Stimulated activated CD8-positive, alpha-beta memory T cell treated with anti-CD3 and anti-CD28 coated beads, Interleukin-12 subunit alpha, Interleukin-12 subunit beta, amount 100 ng/mL, for 24 hours (primary cell): ENCODE data around the gene AGBL4.
"Not testable (repeated sequence)": the region's sequence is repeated elsewhere in the genome, so short reads cannot be mapped to it uniquely, and the experiment has no call there.

Experiments
- DNase-seq: peaks from one replicate; pipeline ENCODE4 v3.0.0-alpha.2; 2020; ENCODE audit errors: extremely low read depth

AGBL4 gene

DNA sequence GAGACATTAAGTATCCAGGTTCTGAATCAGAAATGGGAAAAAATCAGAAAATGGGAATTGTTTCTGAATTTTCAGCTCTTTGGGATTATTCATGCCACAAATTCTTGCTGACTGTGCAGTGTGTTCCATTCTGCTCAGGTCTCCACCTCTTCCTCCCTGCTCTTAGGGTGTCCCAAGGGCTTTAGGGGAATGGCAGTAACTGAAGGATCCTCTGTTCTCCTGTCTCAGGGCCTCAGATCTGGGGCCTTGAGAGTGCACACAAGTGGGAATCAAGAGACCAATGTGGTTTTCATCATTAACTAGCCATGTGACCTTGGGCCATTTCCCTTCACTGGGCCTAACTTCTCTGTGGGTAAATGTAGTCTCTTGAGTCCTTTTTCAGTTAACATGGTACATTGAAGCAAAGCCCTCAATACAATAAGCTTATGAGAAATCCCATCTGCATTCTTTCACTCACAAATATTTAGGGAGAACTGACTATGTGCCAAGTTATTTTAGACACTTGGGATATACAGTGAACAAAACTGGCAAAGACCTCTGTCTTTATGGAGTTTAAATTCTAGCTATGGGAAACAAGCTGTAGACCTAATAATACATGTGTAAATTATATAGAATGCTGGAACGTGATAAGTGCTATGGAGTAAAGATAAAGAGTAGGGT is 1476.1 kb downstream of the AGBL4 start:
- no peak for DNase-seq

DNA sequence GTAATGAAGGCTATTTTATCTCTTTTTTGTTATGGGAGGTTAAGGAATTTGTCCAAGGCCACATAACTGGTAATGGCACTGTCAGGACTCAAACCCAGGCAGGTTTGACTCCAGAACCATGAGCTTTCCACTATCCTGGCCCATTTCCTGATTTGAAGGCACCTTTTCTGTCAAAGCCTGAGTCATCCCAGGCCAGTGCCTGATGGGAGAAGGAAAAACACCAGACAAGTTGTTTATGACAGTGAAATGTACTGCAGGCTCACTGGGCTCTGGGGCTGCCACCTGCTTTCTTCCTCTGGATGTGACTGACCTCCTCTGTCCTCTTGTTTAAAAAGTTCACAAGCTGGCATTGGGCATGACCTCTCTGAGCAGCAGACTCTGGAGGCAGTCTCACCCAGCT is 1479.9 kb downstream of the AGBL4 start:
- no peak for DNase-seq

DNA sequence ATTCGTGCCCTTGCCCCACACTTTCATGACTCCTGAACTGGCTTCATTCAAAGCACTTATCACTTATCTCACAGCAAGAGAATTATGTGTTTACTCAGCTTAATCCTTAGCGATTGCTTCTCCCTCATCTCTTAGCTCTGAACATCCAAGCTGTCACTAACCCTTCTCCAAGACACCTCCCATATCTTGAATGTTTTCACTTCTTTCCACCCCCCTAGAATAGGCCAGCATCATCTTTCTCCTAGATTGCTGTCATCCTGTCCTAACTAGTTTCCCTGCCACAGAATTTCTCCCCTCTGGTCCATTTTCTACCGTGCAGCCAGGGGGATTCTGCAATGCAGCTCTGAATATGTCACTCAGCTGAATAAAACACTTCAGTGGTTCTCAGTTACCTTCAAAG is 1483.2 kb downstream of the AGBL4 start:
- no peak for DNase-seq

DNA sequence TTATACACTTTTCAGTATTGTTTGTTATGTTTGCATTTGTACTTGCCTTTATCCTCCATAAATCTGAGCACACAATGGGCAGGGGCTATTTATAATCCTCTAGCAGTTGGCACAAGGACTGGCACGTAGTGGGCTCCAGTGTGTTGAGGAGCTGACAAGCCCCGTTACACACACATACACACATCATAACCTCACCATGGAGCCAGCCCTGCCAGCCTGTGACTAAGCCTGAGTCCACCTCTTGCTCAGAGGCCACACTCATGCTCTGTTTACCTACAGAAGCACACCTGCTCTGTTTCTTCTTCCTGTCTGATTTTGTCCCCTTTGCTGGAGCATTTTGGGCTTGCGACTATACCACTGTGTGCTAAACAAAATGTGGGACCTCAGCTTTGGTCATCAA is 1487.3 kb downstream of the AGBL4 start:
- no peak for DNase-seq

DNA sequence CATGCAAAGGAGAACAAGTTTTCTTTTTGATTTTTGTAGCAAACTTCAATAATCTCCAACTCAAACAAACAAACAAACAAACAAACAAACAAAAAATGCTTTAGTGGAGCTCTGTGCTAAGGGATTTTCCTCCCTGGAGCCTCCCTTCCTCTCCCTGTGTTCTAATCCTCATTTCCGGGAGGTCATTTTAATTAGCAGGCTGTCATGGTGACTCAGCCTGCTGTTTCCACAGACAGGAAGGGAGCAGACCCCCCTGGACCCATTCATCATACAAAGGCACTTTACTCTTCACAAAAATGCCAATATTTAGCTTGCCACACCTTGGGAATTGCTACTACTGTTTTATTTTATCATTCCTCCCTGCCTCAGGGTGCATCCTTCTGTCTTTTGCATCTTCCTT is 1490.8 kb downstream of the AGBL4 start:
- DNase-seq = no peak

DNA sequence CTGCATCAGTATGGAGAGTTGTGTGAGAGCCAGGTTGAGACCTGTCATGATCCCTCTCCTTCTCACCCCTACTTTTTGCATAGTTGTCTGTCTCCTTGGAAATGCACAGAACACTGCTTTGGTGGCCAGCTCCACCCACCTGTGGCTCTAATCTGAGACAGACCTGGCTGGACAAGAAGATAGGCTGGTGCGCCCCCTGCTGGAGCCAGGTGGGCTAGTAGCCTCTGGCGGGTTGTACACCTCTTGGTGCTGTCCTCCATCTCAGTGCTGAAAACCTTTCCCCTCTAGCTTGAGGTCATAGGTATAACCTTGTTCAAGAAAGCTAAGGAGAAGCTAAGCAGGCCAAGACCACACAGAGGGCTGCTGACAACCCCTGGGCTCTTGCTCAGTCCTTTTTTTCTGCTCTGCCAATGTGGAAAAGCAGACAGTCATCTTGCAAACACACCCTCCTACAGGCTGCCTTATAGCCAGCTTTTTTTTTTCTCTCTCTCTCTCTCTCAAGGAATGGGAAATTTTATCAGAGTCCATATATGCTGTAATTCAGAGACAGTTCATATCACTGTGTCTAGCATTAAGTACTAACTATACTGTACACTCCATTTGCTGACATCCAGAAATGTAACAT is 1492.9 kb downstream of the AGBL4 start:
- no peak for DNase-seq

DNA sequence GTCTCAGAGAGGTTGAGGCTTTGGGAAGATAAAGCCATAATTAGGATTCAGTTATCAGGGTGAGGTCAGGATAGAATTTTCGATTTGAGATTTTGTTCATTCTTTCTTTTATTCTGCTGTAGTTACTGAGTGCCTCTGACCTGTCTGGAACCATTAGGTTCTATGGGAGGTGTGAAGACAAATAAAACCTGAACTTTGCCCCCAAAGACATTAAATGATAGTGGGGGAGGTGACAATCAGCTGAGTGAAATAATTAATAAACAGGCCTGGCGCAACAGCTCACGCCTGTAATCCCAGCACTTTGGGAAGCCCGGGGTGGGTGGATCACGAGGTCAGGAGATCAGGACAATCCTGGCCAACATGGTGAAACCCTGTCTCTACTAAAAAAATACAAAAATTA is 1496.7 kb downstream of the AGBL4 start:
- no peak for DNase-seq

DNA sequence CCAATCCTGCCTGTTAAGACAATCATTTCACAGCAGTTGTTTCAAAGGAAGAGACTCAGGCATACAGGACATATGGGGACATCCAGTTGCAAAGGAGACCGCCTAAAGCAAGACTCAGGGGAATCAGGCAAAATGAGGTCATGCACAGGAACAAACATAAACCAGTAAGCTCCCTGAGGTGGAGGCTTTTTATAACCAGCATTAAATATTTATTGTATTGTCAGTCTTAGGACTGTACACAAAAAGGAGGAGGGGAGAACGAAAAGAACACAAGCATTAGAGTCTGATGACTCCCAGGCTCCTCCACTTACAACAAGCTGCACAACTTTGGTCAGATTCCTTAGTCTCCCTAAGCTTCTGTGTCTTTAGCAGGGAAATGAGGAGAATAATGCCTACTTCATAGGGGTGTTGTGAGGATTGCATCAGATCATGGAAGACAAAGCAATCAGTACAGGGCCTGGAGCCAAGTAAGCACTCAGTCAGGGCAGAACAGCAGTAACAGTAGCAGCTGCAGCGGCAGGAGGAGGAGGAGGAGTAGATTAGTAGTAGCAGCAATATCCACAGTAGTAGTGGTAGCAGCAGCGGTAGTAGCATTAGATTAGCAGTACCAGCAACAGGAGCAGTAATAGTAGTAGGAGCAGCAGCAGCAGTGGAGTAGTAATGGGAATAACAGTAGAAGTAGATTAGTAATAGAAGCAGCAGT is 1497.6 kb downstream of the AGBL4 start:
- no peak for DNase-seq

DNA sequence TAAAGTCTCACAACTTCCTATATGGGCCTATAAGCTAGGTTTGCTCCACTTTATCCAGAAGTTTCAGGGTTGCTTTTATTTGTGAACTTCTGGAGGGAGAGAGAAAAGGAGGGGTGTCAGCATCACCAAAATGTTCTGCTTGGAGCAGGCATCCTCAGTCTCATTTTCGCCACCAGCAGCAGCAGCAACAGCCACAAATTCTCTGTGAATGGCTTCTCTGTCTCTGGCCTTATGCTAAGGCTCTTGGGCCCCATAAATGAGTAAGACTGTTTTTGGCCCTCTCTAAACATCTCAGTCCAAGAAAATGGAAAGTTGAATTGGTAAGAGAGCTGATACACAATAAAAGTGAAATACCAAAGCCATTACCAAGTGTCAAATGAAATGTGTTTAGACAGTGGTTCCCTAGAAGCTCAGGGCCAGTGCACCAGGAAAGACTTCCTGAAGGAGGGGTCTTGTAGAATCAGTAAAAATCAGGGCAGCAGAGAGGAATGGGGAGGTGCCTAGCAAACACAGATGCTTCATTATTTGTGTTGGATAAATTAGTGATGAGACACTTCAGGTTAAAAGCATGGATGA is 1498.8 kb downstream of the AGBL4 start:
- no peak for DNase-seq

DNA sequence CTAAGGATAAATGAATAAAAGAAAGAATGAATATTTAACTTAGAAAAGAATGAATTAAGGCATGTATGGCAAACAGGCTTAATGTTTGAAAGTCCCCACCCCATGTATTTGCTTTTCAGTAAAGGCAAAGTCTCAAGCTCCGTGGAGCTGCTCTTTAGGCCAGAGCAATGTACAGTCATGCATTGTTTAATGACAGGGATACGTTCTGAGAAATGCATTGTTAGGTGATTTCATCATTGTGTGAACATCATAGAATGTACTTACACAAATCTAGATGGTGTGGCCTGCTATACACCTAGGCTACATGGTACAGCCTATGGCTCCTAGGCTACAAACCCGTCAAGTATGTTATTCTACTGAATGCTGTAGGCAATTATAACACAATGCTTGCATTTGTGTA is 1500.2 kb downstream of the AGBL4 start:
- no peak for DNase-seq

DNA sequence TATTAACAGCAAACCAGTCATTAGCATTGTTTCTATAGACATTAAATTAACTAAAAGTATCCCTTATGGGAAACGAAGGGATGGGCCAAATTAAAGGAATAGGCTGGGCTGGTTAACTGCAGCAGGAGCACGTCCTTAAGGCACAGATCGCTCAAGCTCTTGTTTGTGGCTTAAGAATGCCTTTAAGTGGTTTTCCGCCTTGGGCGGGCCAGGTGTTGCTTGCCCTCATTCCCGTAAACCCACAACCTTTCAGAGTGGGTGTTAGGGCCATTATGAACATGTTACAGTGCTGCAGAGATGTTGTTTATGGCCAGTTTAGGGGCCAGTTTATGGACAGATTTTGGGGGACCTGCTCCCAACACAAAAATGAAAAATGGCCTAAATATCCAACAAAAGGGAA is 1503.9 kb downstream of the AGBL4 start:
- DNase-seq = not testable (repeated sequence)

DNA sequence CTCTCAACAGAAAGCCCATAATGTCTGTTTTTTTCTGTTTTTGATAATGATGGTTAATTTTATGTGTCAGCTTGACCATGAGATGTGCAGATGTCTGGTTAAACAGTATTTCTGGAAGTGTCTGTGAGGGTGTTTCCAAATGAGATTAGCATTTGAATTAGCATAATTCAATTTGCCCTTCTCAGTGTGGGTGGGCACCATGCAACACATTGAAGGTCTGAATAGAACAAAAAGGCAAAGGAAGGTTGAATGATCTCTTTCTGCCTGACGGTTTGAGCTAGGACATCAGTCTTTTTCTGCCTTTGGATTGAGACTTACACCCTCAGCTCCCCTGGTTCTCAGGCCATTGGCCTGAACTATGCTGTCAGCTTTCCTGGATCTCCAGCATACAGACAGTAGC is 1516.9 kb downstream of the AGBL4 start:
- DNase-seq = no peak

DNA sequence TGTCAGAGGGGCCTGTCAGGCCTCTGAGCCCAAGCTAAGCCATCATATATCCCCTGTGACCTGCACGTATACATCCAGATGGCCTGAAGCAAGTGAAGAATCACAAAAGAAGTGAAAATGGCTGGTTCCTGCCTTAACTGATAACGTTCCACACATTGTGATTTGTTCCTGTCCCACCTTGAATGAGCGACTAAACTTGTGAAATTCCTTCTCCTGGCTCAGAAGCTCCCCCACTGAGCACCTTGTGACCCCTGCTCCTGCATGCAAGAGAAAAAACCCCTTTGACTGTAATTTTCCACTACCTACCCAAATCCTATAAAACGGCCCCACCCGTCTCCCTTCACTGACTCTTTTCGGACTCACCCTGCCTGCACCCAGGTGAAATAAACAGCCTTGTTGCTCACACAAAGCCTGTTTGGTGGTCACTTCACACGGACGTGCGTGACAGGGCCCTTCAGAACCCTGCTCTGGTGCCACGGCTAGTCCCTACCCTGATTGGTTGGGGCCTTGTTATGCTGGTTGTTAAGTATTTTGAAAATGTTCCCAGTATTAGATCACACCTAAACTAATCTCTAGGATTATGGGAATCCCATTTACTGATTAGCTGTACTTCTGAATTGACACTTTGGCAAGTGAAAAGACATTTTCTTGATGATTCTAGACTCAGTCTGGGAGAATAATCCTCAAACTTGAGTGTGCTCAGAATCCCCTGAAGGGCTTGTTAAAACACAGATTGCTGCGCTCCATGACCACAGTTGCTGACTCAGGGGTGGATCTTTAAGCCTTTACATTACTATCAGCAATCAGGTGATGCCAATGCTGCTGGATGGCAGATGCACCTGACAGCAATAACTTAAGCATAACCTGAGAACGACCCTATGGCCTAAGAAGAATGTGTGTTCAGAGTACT is 1523.0 kb downstream of the AGBL4 start:
- DNase-seq = no peak

DNA sequence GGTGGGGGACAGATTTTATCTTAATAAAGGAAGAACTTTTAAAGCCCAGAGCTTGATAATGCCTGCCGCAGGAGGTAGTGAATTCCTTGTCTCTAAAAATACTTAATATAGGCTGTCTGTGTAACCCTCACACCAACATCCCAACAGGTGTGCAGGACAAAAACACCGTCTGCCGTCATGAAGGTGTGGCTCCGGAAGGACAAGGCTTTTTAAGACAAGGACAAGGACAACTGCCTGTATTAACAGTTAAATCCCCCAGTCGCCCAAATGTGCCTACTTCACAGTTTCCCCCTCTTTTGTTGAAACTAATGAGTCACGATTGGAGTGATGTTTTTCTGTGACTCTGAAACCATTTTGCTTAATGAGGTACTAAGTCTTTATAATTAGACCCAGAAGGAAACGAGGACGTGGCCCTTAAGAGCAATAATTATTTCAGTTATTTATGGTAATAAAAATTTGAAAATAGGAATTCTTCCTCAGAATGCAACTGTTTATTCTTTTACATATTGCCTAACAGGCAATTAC is 1524.5 kb downstream of the AGBL4 start:
- DNase-seq = no peak

DNA sequence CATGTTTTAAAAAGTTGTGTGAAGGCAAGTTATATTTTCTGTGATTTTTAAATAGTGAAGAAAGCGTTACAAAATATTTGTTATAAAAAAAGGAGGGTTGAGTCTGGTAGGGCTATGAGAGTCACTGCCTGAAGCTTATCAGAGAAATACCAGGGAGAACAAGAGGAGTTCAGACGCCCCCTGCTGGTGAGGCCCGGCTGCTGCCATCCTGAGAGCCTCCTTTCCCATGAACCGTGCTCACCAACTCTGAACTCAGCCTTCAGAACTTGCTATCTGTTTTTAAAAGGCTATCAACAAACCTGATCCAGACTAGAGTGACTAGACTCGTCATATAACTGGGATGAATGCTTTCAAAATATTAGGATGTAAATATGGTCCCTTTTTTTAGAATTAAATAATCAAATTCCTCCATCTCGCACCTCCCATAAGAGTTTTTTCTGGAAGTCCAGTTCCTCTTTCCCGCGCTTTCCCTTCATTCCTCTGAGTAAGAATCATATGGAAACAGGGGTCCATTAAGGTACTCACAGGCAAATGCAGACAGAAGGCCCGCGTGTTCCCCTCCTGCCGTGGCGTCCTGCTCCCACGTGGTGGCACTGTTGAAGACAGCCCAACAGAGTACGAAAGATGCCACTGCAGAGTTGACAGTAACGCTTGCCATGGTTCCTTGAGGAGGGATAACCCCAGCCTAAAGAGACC is 1525.5 kb downstream of the AGBL4 start:
- peak; percentile 21 for DNase-seq

DNA sequence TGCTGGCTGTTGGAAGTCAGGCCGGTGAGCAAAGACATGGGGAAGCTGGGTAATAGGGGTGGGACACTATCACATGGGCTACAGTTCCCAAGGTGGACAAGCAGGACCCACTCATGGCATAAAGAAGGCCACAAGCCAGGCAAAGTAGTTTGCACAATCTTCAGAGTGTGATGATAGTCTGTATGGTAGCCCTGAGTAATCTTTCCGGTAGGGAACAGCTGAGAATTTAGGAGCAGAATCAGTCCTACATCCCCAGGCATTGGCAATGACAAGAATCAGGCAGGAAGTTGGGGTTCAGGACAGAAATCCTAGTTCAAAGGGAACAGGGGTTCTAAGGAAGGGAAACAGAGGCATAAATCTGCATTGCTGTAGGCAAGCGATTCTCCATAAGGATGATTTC is 1527.8 kb downstream of the AGBL4 start:
- no peak for DNase-seq

DNA sequence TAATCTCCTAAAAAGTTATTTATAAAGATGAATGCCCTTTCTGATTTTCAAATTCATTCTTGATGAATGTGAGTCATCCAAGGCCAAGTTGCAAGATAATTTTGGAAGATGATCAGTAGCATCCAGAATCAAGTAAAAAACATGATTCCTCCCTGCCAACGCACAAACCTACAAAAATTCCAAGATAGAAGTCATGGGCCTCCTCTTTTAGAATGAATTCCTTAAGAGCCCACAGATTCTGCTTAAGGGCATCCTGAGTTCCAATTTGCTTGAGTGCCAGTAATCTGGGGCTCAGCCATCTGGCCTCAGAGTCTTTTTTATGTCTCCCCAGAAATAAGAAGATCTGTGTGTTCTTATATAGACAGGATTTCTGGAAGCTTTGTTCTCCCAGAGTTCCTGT is 1528.6 kb downstream of the AGBL4 start:
- DNase-seq = no peak

DNA sequence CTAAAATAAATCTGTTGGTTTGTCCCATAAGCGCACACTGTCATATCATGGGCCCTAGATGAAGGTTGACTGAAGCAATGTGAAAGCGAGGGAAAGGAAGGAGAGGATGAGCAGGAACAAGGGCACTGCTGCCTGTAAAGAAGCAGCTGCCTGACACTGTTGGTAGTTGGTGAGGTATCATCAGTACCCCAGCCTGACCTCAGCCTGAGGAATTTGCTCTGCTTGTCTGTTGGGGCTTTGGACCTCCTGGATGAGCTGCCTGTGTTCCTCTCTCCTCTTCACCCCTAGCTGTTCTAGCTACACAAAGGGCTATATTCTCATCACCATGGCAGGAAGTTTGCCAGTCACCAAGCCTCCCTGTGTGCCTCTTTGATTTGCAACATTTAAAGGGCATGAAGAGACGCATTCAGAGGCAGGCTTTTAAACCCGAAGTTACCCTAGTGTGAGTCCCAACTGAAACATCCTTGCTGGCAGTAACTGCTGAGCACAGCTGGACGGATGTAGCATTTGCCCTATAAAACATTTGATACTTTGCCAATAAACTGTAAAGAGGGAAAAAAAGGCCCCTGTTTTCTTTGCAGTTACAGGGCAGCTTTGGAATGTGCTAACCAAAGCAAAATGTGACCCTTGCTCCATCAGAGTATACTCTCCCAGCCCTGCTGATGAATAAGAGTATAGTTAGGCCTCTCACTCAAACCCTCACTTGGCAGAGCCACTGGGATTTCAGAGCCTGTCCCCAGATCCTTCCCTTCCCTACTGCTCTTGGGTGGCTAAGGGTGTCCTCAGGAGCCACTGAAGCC is 1529.6 kb downstream of the AGBL4 start:
- no peak for DNase-seq

DNA sequence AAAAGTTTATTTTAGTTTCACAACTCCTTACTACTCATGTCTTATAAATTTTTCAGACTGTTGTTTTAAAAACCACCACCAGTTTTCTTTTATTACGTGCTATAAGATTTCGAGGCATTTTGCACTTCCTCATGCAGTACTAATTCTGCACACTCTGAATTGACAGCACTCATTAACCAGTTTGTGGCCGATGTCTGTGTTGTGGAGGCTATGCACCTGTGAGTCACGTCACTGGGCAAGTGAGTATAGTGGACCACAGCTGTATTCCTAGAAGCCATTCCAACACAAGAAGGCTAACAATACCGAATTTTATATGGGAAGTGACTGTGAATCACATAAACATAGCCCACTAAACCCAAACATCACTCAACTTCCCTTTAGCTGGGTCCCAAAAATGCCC is 1530.7 kb downstream of the AGBL4 start:
- DNase-seq = no peak

DNA sequence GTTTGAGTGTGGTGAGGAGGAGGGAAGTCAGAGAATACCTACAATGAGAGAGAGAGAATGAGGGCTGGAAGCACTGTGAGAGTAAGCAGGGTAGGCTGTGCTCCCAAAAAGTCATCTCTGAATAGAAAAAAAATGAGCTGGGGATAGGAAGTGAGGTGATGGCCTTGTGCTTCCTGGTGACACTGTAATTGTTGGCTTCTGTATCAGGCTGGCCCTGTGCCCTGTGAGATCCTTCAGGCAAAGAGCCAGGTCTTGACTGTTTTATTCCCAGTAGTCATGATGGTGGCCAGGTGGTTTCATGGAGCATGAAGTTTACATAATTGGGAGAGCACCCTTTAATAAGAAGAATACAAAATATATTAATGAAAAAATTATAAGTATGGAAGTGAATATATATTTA is 1531.4 kb downstream of the AGBL4 start:
- DNase-seq = no peak
